Adrenal gland (tissue), 19 donors: ENCODE measurements around the gene CSNK1A1L. TPM values are rescaled to one million over a fixed set of nuclear protein-coding genes. Genes with fewer than 3 reads are reported as not detected.

Experiments
- DNase-seq, 7 donors: peaks; one replicate each; pipeline ENCODE4 v3.0.0-alpha.2; 2019 to 2020
- H3K27ac ChIP-seq, 5 donors: fragments of 200-600 bp; sonication (generic) in 4 of 5; 1 replicate in 3 of 5; 2 replicates in 2 of 5; pipeline versions ENCODE4 v1.5.1 to v1.8.0; 2016 to 2020; ENCODE audit warnings: mild to moderate bottlenecking in 1 of 5
- H3K27me3 ChIP-seq: fragments of 200-600 bp; 2 replicates; pipeline ENCODE4 v1.8.0; 2021
- H3K36me3 ChIP-seq, 2 donors: fragments of 200-600 bp; replicated peaks in 1 of 2; 1 replicate in 1 of 2; 2 replicates in 1 of 2; pipeline versions ENCODE4 v1.5.1 to v1.8.0; 2018 to 2022
- H3K4me1 ChIP-seq, 2 donors: fragments of 200-600 bp; replicated peaks in 1 of 2; 1 replicate in 1 of 2; 2 replicates in 1 of 2; pipeline versions ENCODE4 v1.5.1 to v1.8.0; 2018 to 2021
- H3K4me3 ChIP-seq, 4 donors: fragments of 200-600 bp; sonication (generic) in 3 of 4; one replicate each; pipeline ENCODE4 v1.5.1; 2016 to 2018
- H3K9me3 ChIP-seq, 3 donors: fragments of 200-600 bp; sonication (generic) in 1 of 3; replicated peaks in 1 of 3; 1 replicate in 2 of 3; 2 replicates in 1 of 3; pipeline versions ENCODE4 v1.5.1 to v1.8.0; 2016 to 2021
- POLR2A ChIP-seq, 2 donors: fragments of 450-650 bp; IDR thresholded peaks; one replicate each; pipeline ENCODE4 v1.6.1; 2017; ENCODE audit warnings: antibody characterized with exemption in 2 of 2, mild to moderate bottlenecking in 2 of 2, moderate library complexity in 1 of 2
- WGBS, 4 donors: extraction: QIAGEN DNeasy Blood & Tissue Kit in 2 of 4; methylation state at CpG; one replicate each; pipeline versions ENCODE4 v1.1.5 to v1.1.7; 2013 to 2017; 5-methylcytosine and 5-hydroxymethylcytosine counted together
- intact Hi-C, 2 donors: fragments of 100-400 bp; cut with DNase I; formaldehyde crosslinking; loops; one replicate each; pipeline versions ENCODE4 v1.14.1 to v1.15.0; 2022 to 2023
- long read RNA-seq, 10 donors: library from polyadenylated mRNA in 3 of 10; unstranded in 2 of 10; stranded (forward) in 1 of 10; transcript quantifications; one replicate each; pipeline ENCODE4 v2.0.0 and lab custom pipeline, GENCODE V29; 2021 to 2026
- polyA plus RNA-seq, 3 donors: library from polyadenylated mRNA; stranded (reverse); fragments of 200-250 nt in 2 of 3; fragments of 350-450 nt in 1 of 3; fragmentation: Illumina TruSeq in 1 of 3; extraction: RNeasy Lipid Tissue Mini Kit (QIAGEN cat#74804) in 1 of 3; gene quantifications; one replicate each; pipeline ENCODE4 v1.2.3, GENCODE V29; 2013 to 2014
- total RNA-seq, 9 donors: library from RNA; depleted of rRNA in 4 of 9; stranded (reverse); fragments of >200 nt in 4 of 9; fragments of 120-200 nt in 1 of 9; fragmentation: NEBNext Ultra II Directional in 1 of 9; extraction: Animal tissue kit (Norgen Biotek cat#: 25700) in 1 of 9; gene quantifications; one replicate each; pipeline versions ENCODE4 v1.1.0 to v1.2.4, GENCODE V29; 2013 to 2023
- TF ChIP-seq, protein P1 (sequence below), 6 experiments: fragments of 450-650 bp in 4 of 6; fragments of 200-600 bp in 2 of 6; sonication (generic) in 1 of 6; IDR thresholded peaks; 1 replicate in 5 of 6; 2 replicates in 1 of 6; pipeline versions ENCODE4 v1.5.1 to v1.8.0; 2016 to 2021; ENCODE audit warnings: antibody characterized with exemption in 6 of 6, mild to moderate bottlenecking in 2 of 6, moderate library complexity in 1 of 6
- donor health status: healthy with polysubstance abuse.
- donor health status: Bipolar disorder and iron deficiency.
- donor health status: DM: yes; HTN: yes; CAD: no.
- donor health status: DM: no; HTN: no; CAD: no.
- donor health status: DM: no; HTN: no; CAD: no.
- donor health status: DM: yes; HTN: yes; CAD: no.

Gene CSNK1A1L
- total RNA-seq (not detected), polyA plus RNA-seq (not detected)
- long read RNA-seq, donor 1: 0 reads
- long read RNA-seq, donor 2: 0 reads
- long read RNA-seq, donor 3, partial matches to known transcripts: 0 of 1 reads
- long read RNA-seq, donor 3, other reads (novel, unspliced or antisense): 0 of 1 reads
- long read RNA-seq, donor 4: 0 reads
- long read RNA-seq, donor 5: 0 reads
- long read RNA-seq, donor 6: 0 reads
- long read RNA-seq, donor 7: 0 reads
- long read RNA-seq, donor 8: 0 reads
- long read RNA-seq, donor 9, partial matches to known transcripts: 0 of 1 reads
- long read RNA-seq, donor 9, other reads (novel, unspliced or antisense): 0 of 1 reads
- long read RNA-seq, donor 10: 0 reads

DNA sequence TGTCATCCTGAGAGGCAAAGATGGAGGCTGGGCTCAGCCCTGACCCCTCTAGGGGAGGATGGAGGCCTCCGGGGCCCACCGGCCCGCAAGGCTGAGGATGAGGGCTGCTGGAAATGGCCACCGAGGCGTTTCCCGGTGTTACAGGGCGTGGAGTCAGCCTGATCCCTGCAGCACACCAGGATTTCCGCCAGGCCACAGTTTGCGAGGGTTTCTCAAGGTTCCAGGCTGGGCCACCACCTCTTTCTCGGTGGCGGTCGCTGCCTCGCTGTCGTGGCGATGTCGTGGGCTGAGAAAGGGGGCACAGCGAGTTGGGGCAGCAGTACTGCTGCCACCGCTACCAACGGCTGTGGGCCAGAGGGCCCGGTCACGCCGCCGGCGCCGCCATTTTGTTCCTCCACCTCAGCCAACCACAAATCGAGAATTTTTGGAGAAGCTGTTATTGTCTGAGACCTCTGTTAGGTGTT lies at the start of gene CSNK1A1L:
TSS of gene CSNK1A1L (minus strand) at position 414 of the 464 bp plus-strand sequence. CDS start at position 6, 408 bp downstream.
- Histone ChIP-seq H3K27me3 (no peaks in the 10 kb centered on the region), H3K27ac (no peak within 1 kb of the TSS), H3K36me3 (no peaks in the 10 kb centered on the region), H3K4me1 (no peaks in the 10 kb centered on the region), H3K9me3 (no peaks in the 10 kb centered on the region), H3K4me3 (no peak within 1 kb of the TSS)
- intact Hi-C loops: loop anchor here in 1 of 2 donors (10.0 kb wide), 1 partner anchor 500 kb away; no protein-coding TSS in a partner anchor
- 88 to 92% (median 91%) methylated on average over 23 to 26 of the region's 26 CpGs for WGBS, 4 donors
- TF ChIP-seq, protein P1, sequence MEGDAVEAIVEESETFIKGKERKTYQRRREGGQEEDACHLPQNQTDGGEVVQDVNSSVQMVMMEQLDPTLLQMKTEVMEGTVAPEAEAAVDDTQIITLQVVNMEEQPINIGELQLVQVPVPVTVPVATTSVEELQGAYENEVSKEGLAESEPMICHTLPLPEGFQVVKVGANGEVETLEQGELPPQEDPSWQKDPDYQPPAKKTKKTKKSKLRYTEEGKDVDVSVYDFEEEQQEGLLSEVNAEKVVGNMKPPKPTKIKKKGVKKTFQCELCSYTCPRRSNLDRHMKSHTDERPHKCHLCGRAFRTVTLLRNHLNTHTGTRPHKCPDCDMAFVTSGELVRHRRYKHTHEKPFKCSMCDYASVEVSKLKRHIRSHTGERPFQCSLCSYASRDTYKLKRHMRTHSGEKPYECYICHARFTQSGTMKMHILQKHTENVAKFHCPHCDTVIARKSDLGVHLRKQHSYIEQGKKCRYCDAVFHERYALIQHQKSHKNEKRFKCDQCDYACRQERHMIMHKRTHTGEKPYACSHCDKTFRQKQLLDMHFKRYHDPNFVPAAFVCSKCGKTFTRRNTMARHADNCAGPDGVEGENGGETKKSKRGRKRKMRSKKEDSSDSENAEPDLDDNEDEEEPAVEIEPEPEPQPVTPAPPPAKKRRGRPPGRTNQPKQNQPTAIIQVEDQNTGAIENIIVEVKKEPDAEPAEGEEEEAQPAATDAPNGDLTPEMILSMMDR (IDR thresholded peaks at IDR 0.05): no peak
- TF ChIP-seq POLR2A (IDR thresholded peaks at IDR 0.05): no peak
- no peak for DNase-seq

DNA sequence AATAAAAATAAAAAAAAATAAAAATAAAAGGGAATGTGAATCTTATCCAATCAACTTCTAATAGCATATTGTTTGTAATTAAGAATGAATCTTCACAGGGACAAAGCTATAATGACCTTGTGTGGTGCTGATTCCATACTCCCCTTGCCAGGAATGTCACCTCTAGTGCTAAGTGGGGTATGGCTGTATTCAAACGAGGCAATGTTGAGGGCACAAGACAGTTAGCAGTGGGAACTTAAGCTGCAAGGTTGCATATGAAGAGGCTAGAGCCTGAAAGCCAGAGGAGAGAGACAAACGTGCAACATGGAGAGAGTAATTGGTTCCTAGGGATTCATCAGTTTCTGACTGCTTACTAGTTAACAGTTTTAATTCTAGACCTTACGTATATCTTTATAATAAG lies 43.9 kb upstream of the CSNK1A1L start:
- Histone ChIP-seq H3K9me3 (no peaks in the 10 kb centered on the region), H3K27me3 (no peaks in the 10 kb centered on the region), H3K36me3 (no peaks in the 10 kb centered on the region), H3K4me3 (no peak overlapping the region), H3K27ac (no peak overlapping the region), H3K4me1 (no peaks in the 10 kb centered on the region)
- TF ChIP-seq, protein P1 (IDR thresholded peaks at IDR 0.05): no peak
- no peak for TF ChIP-seq POLR2A (IDR thresholded peaks at IDR 0.05)
- DNase-seq: no peak
- intact Hi-C loops: no loop called here
- WGBS, 4 donors: 37 to 43% (median 40%) methylated on average over 3 of the region's 3 CpGs

DNA sequence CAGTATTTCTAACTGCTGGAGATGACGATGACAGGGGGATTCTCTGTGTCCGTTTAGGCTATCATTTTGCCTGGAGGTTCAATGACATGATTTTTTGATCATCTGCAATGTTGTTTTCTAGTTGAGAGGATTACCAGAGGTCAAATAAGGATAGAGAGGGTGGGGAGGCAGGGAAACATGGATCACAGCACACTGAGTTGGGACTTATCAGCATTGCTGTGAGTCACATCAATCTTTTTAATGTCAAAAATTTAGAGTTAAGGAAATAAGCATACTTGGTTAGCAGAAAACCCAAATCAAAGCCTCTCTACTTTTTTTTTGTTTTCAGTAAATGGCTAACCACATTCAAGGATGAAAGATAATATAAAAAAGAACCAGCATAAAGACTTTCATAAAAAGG lies 43.0 kb upstream of the CSNK1A1L start:
- 30 to 39% (median 37%) methylated on average over 2 of the region's 2 CpGs for WGBS, 4 donors

DNA sequence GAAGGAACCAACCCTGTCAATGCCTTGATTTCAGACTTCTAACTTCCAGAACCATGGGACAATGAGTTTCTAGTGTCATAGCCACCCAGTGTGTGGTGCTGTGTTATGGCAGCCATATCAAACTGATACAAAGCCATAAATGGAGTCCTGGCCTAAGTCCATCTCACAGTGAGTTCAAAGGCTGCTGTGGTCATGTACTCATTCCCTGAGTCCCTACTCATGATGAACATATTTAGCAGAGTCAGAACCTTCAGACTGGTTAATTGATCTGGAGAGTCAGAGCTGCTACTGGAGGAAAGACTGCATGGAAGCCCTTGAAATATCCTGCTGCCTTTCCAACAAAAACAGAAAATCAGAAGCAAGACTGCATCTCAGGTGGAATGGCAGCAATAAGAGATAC lies 39.2 kb upstream of the CSNK1A1L start:
- H3K27me3 ChIP-seq: no peaks in the 10 kb centered on the region
- H3K27ac ChIP-seq: no peak overlapping the region
- TF ChIP-seq, protein P1 (IDR thresholded peaks at IDR 0.05): no peak
- no peak for TF ChIP-seq POLR2A (IDR thresholded peaks at IDR 0.05)
- H3K4me3 ChIP-seq: no peak overlapping the region
- H3K9me3 ChIP-seq: no peaks in the 10 kb centered on the region
- no peak for DNase-seq
- H3K4me1 ChIP-seq: no peaks in the 10 kb centered on the region
- intact Hi-C loops: no loop called here
- no peaks in the 10 kb centered on the region for H3K36me3 ChIP-seq

More for the DNA sequence above, 43.0 kb upstream of the CSNK1A1L start:
- no peak overlapping the region for H3K27ac ChIP-seq
- TF ChIP-seq, protein P1 (IDR thresholded peaks at IDR 0.05): no peak
- no peak for TF ChIP-seq POLR2A (IDR thresholded peaks at IDR 0.05)
- no peak for DNase-seq
- H3K27me3 ChIP-seq: no peaks in the 10 kb centered on the region
- intact Hi-C loops: no loop called here
- H3K36me3 ChIP-seq: no peaks in the 10 kb centered on the region
- H3K4me3 ChIP-seq: no peak overlapping the region
- no peaks in the 10 kb centered on the region for H3K4me1 ChIP-seq
- H3K9me3 ChIP-seq: no peaks in the 10 kb centered on the region
